Left ventricle myocardium inferior (tissue), 1 donor: Measurements from ENCODE around the gene CRPPA. TPM values are rescaled to one million over a fixed set of nuclear protein-coding genes. Genes with fewer than 3 reads are reported as not detected.
"Not testable (repeated sequence)": the region's sequence is repeated elsewhere in the genome, so short reads cannot be mapped to it uniquely, and the experiment has no call there.

Experiments
- DNase-seq: peaks from one replicate; pipeline ENCODE4 v3.0.0-alpha.2; 2020
- H3K27ac ChIP-seq: fragments of 200-600 bp; replicated peaks from 2 replicates; pipeline ENCODE4 v1.8.0; 2021
- H3K27me3 ChIP-seq: fragments of 200-600 bp; 2 replicates; pipeline ENCODE4 v1.8.0; 2021; ENCODE audit warnings: low read depth
- H3K36me3 ChIP-seq: fragments of 200-600 bp; 2 replicates; pipeline ENCODE4 v1.8.0; 2021
- H3K4me1 ChIP-seq: fragments of 200-600 bp; 2 replicates; pipeline ENCODE4 v1.8.0; 2021
- H3K4me3 ChIP-seq: fragments of 200-600 bp; 2 replicates; pipeline ENCODE4 v1.8.0; 2021; ENCODE audit warnings: mild to moderate bottlenecking, moderate library complexity
- H3K9me3 ChIP-seq: fragments of 200-600 bp; replicated peaks from 2 replicates; pipeline ENCODE4 v1.8.0; 2021
- intact Hi-C: fragments of 100-400 bp; cut with micrococcal nuclease; formaldehyde crosslinking; loops from one replicate; pipeline ENCODE4 v1.11.0; 2022
- total RNA-seq: library from RNA; stranded (reverse); fragmentation: NEBNext Ultra II Directional; extraction: Animal tissue kit (Norgen Biotek cat#: 25700); gene quantifications from one replicate; pipeline ENCODE4 v1.2.1, GENCODE V29; 2021
- TF ChIP-seq, protein P1 (sequence below): fragments of 200-600 bp; IDR thresholded peaks from 2 replicates; pipeline ENCODE4 v1.8.0; 2021; ENCODE audit warnings: antibody characterized with exemption, mild to moderate bottlenecking, borderline replicate concordance
- donor health status: DM: no; HTN: yes; CAD: no; lungs with severe emphysema.

CRPPA gene
- total RNA-seq, 1 donor from 2014 or later, result 8.3 TPM

DNA sequence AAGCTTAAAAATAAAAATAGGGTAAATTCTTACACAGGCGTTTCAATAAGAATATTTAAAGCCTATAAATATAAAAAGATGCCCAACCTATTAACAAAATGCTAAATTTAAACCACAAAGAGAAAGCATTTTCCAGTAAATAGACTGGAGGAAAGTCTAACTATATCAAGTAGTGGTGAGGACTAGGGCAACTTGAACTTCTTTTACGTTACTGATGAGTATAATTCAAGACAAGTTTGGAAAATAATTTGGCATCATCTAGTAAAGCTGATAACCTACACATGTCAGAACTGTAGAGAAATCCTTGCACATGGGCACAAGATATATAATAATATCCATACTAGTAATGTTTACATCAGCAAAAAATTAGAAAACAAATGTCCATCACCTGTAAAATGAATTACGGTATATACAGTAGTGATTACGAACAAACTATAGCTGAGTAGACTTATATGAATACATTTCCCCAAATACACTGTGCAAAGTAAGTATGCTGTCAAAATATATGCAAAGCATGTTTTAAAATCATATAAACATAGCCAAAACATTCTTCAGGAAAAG is 27.4 kb downstream of the CRPPA start:
- H3K4me1 ChIP-seq, result no peaks in the 10 kb centered on the region
- peaks cover 13% of the 10 kb centered on the region for H3K9me3 ChIP-seq
- H3K27ac ChIP-seq, result no peak overlapping the region
- TF ChIP-seq, protein P1, sequence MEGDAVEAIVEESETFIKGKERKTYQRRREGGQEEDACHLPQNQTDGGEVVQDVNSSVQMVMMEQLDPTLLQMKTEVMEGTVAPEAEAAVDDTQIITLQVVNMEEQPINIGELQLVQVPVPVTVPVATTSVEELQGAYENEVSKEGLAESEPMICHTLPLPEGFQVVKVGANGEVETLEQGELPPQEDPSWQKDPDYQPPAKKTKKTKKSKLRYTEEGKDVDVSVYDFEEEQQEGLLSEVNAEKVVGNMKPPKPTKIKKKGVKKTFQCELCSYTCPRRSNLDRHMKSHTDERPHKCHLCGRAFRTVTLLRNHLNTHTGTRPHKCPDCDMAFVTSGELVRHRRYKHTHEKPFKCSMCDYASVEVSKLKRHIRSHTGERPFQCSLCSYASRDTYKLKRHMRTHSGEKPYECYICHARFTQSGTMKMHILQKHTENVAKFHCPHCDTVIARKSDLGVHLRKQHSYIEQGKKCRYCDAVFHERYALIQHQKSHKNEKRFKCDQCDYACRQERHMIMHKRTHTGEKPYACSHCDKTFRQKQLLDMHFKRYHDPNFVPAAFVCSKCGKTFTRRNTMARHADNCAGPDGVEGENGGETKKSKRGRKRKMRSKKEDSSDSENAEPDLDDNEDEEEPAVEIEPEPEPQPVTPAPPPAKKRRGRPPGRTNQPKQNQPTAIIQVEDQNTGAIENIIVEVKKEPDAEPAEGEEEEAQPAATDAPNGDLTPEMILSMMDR, result no peak
- no peaks in the 10 kb centered on the region for H3K27me3 ChIP-seq
- DNase-seq, result no peak
- intact Hi-C loops, result no loop called here
- no peaks in the 10 kb centered on the region for H3K36me3 ChIP-seq
- no peak overlapping the region for H3K4me3 ChIP-seq

GRCh38 chr7:16392990-16393523 is 28.3 kb downstream of the CRPPA start:
- Histone ChIP-seq H3K4me1 (no peaks in the 10 kb centered on the region), H3K4me3 (no peak overlapping the region), H3K27me3 (no peaks in the 10 kb centered on the region), H3K9me3 (peaks cover 21% of the 10 kb centered on the region), H3K27ac (no peak overlapping the region), H3K36me3 (no peaks in the 10 kb centered on the region)
- intact Hi-C loops, result no loop called here
- TF ChIP-seq, protein P1, result no peak
- no peak for DNase-seq

GRCh38 chr7:16383786-16384185 is 37.6 kb downstream of the CRPPA start:
- intact Hi-C loops, result not testable (repeated sequence)

GRCh38 chr7:16383103-16383502 is 38.2 kb downstream of the CRPPA start:
- H3K27me3 ChIP-seq, H3K27ac ChIP-seq, H3K4me1 ChIP-seq, H3K4me3 ChIP-seq, DNase-seq, intact Hi-C loops, H3K36me3 ChIP-seq: not testable (repeated sequence)
- peaks cover 24% of the 10 kb centered on the region for H3K9me3 ChIP-seq

More at GRCh38 chr7:16383786-16384185, 37.6 kb downstream of the CRPPA start:
- not testable (repeated sequence) for H3K36me3 ChIP-seq, H3K27ac ChIP-seq, DNase-seq, H3K4me3 ChIP-seq, H3K27me3 ChIP-seq, H3K4me1 ChIP-seq
- H3K9me3 ChIP-seq, result peaks cover 30% of the 10 kb centered on the region

Other genes with a start within 250 kb of the CRPPA start
- gene SOSTDC1, start 44.2 kb upstream of the CRPPA start, total RNA-seq, result 0.85 TPM
- not detected for gene LRRC72, start 105.3 kb upstream of the CRPPA start, total RNA-seq
- gene ANKMY2, start 224.2 kb upstream of the CRPPA start, total RNA-seq, result 28.9 TPM
- gene BZW2, start 224.6 kb upstream of the CRPPA start, total RNA-seq, result 308 TPM